K562 (cell line): ENCODE results near the gene FZD4. TPM values are rescaled to one million over a fixed set of nuclear protein-coding genes. Genes with fewer than 3 reads are reported as not detected.
"Not testable (repeated sequence)": the region's sequence is repeated elsewhere in the genome, so short reads cannot be mapped to it uniquely, and the experiment has no call there.

Experiments
- HIVEP1 ChIP-seq: fragments of 250-450 bp; sonication (Bioruptor Pico); IDR thresholded peaks from 2 replicates; pipeline ENCODE4 v1.4.0; 2020; ENCODE audit warnings: mild to moderate bottlenecking
- ILK ChIP-seq: fragments of 450-650 bp; IDR thresholded peaks from 2 replicates; pipeline ENCODE4 v1.6.1; 2016; ENCODE audit warnings: missing genetic modification characterization, low read depth, mild to moderate bottlenecking, missing compliant biosample characterization, moderate library complexity, borderline replicate concordance
- JUNB ChIP-seq: fragments of 450-650 bp; formaldehyde crosslinking; conservative IDR thresholded peaks from 2 replicates; pipeline ENCODE4 v1.4.0; 2020; ENCODE audit warnings: mild to moderate bottlenecking
- RAD21 ChIP-seq, 2 experiments: fragments of 250-450 bp in 1 of 2; fragments of 450-650 bp in 1 of 2; sonication (Bioruptor Pico) in 1 of 2; formaldehyde crosslinking in 1 of 2; IDR thresholded peaks in 1 of 2; conservative IDR thresholded peaks in 1 of 2; 2 replicates each; pipeline versions ENCODE4 v1.4.0 to v1.8.0; 2020 to 2022; ENCODE audit warnings: mild to moderate bottlenecking in 2 of 2, moderate library complexity in 1 of 2
- YY1 ChIP-seq, 3 experiments: IDR thresholded peaks; 2 replicates each; pipeline ENCODE4 v1.6.1; 2011; ENCODE audit warnings: low read length in 2 of 3, mild to moderate bottlenecking in 2 of 3, moderate library complexity in 2 of 3, borderline replicate concordance in 1 of 3, control low read depth in 1 of 3, low read depth in 1 of 3; ENCODE audit not compliant: insufficient read depth in 3 of 3, insufficient replicate concordance in 2 of 3, control insufficient read depth in 1 of 3, insufficient read length in 1 of 3; ENCODE audit errors: extremely low read depth in 1 of 3
- ZNF717 ChIP-seq: fragments of 250-450 bp; sonication (Bioruptor Pico); IDR thresholded peaks from 2 replicates; pipeline ENCODE4 v1.5.0; 2021
- polyA plus RNA-seq, 8 experiments: library from polyadenylated mRNA; depleted of rRNA in 4 of 8; stranded (reverse) in 5 of 8; unstranded in 3 of 8; fragments of >200 nt; fragmentation: Nextera tagmentation in 2 of 8; fragmentation: Illumina TruSeq in 1 of 8; extraction: Ambion mirVana in 2 of 8; extraction: Trizol in 1 of 8; gene quantifications; 2 replicates each; pipeline versions ENCODE4 v1.2.1 to v1.2.3, GENCODE V29; 2011 to 2014; ENCODE audit warnings: inconsistent platforms in 1 of 8, missing spikeins in 1 of 8
- total RNA-seq, 7 experiments: library from RNA; depleted of rRNA in 6 of 7; stranded (reverse); fragments of >200 nt in 6 of 7; fragmentation: Illumina TruSeq in 2 of 7; extraction: Trizol in 2 of 7; gene quantifications; 2 replicates each; pipeline versions ENCODE4 v1.2.1 to v1.2.3, GENCODE V29; 2011 to 2021; ENCODE audit warnings: low replicate concordance in 1 of 7
- TF ChIP-seq, protein P1 (sequence below): fragments of 450-650 bp; formaldehyde crosslinking; IDR thresholded peaks from 2 replicates; pipeline ENCODE4 v1.4.0; 2020; ENCODE audit warnings: mild to moderate bottlenecking, moderate library complexity
- TF ChIP-seq, protein P2 (sequence below), 3 experiments: fragments of 200-800 bp in 1 of 3; sonication (Bioruptor generic) in 1 of 3; sonication (generic) in 1 of 3; formaldehyde crosslinking in 1 of 3; IDR thresholded peaks; 2 replicates each; pipeline versions ENCODE4 v1.6.1 to v1.8.0; 2016 to 2022; ENCODE audit warnings: mild to moderate bottlenecking in 2 of 3, missing compliant biosample characterization in 2 of 3, missing genetic modification characterization in 2 of 3, missing genetic modification reagents in 1 of 3
- TF ChIP-seq, protein P3 (sequence below): fragments of 250-450 bp; sonication (Bioruptor Pico); IDR thresholded peaks from 2 replicates; pipeline ENCODE4 v1.8.0; 2022; ENCODE audit warnings: moderate library complexity, mild to moderate bottlenecking, inconsistent platforms
- TF ChIP-seq, protein P4 (sequence below), 2 experiments: fragments of 450-650 bp; formaldehyde crosslinking in 1 of 2; IDR thresholded peaks; 2 replicates each; pipeline versions ENCODE4 v1.4.0 to v1.6.1; 2014 to 2020; ENCODE audit warnings: mild to moderate bottlenecking in 2 of 2, borderline replicate concordance in 1 of 2, low read depth in 1 of 2
- TF ChIP-seq, protein P5 (sequence below): fragments of 250-450 bp; sonication (Bioruptor Pico); IDR thresholded peaks from 2 replicates; pipeline ENCODE4 v1.5.0; 2022; ENCODE audit warnings: mild to moderate bottlenecking

FZD4 gene
- total and polyA plus RNA-seq, 9 of the 15 experiments (the other 6 are each of a cell fraction or from before 2014, with no cell fraction given), result 1.2 to 7.9 (median 5.8) TPM

DNA sequence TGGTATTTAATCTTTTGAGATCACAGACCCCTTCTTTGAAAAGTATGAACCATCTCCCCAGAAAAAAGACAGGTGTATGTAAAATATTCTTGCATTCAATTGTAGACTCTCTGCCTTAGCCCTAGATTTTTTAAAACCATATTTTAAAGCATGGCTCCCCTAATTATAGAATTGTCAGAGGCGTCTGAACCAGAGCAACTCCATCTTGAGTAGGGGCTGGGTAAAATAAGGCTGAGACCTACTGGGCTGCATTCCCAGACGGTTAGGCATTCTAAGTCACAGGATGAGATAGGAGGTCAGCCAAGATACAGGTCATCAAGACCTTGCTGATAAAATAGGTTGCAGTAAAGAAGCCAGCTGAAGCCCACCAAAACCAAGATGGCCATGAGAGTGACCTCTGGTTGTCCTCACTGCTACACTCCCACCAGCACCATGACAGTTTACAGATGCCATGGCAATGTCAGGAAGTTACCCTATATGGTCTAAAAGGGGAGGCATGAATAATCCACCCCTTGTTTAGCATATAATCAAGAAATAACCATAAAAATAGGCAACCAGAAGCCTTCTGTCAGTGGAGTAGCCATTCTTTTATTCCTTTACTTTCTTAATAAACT lies 17.9 kb downstream of the FZD4 start (continued):
- TF ChIP-seq, protein P1, sequence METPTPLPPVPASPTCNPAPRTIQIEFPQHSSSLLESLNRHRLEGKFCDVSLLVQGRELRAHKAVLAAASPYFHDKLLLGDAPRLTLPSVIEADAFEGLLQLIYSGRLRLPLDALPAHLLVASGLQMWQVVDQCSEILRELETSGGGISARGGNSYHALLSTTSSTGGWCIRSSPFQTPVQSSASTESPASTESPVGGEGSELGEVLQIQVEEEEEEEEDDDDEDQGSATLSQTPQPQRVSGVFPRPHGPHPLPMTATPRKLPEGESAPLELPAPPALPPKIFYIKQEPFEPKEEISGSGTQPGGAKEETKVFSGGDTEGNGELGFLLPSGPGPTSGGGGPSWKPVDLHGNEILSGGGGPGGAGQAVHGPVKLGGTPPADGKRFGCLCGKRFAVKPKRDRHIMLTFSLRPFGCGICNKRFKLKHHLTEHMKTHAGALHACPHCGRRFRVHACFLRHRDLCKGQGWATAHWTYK, result peak; percentile 99
- TF ChIP-seq, protein P2, sequence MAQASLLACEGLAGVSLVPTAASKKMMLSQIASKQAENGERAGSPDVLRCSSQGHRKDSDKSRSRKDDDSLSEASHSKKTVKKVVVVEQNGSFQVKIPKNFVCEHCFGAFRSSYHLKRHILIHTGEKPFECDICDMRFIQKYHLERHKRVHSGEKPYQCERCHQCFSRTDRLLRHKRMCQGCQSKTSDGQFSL (CRISPR knock-in tag; IDR thresholded peaks at IDR 0.05), result not testable (repeated sequence)
- TF ChIP-seq, protein P2 (tag; IDR thresholded peaks at IDR 0.05), result peak in 1 of 2 experiments; percentile 99; a peak in 2 of 4 replicates
- TF ChIP-seq ZNF717, result peak; percentile 93
- peak in 1 of 2 experiments; percentile 48; a peak in 2 of 4 replicates for TF ChIP-seq RAD21 (CRISPR knock-in tag; conservative IDR thresholded peaks at IDR 0.05 in 1 of 2, IDR thresholded peaks at IDR 0.05 in 1 of 2)
- TF ChIP-seq ILK (tag), result peak; percentile 98
- TF ChIP-seq HIVEP1 (CRISPR knock-in tag), result peak; percentile 99
- TF ChIP-seq YY1 (IDR thresholded peaks at IDR 0.05; ENCODE audit: borderline replicate concordance in 1 of 3, control insufficient read depth in 1 of 3, extremely low read depth in 1 of 3, insufficient read depth in 3 of 3, insufficient read length in 1 of 3, insufficient replicate concordance in 2 of 3, low read depth in 1 of 3, low read length in 2 of 3), result peak in 1 of 3 experiments; percentile 10
- TF ChIP-seq, protein P3, sequence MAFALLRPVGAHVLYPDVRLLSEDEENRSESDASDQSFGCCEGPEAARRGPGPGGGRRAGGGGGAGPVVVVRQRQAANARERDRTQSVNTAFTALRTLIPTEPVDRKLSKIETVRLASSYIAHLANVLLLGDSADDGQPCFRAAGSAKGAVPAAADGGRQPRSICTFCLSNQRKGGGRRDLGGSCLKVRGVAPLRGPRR, result peak; percentile 98
- TF ChIP-seq, protein P4, sequence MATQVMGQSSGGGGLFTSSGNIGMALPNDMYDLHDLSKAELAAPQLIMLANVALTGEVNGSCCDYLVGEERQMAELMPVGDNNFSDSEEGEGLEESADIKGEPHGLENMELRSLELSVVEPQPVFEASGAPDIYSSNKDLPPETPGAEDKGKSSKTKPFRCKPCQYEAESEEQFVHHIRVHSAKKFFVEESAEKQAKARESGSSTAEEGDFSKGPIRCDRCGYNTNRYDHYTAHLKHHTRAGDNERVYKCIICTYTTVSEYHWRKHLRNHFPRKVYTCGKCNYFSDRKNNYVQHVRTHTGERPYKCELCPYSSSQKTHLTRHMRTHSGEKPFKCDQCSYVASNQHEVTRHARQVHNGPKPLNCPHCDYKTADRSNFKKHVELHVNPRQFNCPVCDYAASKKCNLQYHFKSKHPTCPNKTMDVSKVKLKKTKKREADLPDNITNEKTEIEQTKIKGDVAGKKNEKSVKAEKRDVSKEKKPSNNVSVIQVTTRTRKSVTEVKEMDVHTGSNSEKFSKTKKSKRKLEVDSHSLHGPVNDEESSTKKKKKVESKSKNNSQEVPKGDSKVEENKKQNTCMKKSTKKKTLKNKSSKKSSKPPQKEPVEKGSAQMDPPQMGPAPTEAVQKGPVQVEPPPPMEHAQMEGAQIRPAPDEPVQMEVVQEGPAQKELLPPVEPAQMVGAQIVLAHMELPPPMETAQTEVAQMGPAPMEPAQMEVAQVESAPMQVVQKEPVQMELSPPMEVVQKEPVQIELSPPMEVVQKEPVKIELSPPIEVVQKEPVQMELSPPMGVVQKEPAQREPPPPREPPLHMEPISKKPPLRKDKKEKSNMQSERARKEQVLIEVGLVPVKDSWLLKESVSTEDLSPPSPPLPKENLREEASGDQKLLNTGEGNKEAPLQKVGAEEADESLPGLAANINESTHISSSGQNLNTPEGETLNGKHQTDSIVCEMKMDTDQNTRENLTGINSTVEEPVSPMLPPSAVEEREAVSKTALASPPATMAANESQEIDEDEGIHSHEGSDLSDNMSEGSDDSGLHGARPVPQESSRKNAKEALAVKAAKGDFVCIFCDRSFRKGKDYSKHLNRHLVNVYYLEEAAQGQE (IDR thresholded peaks at IDR 0.05; ENCODE audit: borderline replicate concordance), result not testable (repeated sequence)
- TF ChIP-seq, protein P4 (CRISPR knock-in tag; IDR thresholded peaks at IDR 0.05; ENCODE audit: low read depth), result peak; percentile 91
- peak; percentile 63; the same call in 1 of the 2 replicates for TF ChIP-seq JUNB (CRISPR knock-in tag)
- TF ChIP-seq, protein P5, sequence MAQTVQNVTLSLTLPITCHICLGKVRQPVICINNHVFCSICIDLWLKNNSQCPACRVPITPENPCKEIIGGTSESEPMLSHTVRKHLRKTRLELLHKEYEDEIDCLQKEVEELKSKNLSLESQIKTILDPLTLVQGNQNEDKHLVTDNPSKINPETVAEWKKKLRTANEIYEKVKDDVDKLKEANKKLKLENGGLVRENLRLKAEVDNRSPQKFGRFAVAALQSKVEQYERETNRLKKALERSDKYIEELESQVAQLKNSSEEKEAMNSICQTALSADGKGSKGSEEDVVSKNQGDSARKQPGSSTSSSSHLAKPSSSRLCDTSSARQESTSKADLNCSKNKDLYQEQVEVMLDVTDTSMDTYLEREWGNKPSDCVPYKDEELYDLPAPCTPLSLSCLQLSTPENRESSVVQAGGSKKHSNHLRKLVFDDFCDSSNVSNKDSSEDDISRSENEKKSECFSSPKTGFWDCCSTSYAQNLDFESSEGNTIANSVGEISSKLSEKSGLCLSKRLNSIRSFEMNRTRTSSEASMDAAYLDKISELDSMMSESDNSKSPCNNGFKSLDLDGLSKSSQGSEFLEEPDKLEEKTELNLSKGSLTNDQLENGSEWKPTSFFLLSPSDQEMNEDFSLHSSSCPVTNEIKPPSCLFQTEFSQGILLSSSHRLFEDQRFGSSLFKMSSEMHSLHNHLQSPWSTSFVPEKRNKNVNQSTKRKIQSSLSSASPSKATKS (CRISPR knock-in tag), result peak; percentile 97
